Islet of Langerhans (tissue), 1 donor: ENCODE measurements around the gene GEMIN5.
"Not testable (repeated sequence)": the region's sequence is repeated elsewhere in the genome, so short reads cannot be mapped to it uniquely, and the experiment has no call there.

Experiments
- FAIRE-seq: peaks from one replicate; lab custom pipeline; 2011; peaks lifted over from hg19 to GRCh38; lab: Jason Lieb, UNC

Gene GEMIN5

GRCh38 chr5:154944716-154945115 is 6.7 kb upstream of the GEMIN5 start:
- no peak for FAIRE-seq

DNA sequence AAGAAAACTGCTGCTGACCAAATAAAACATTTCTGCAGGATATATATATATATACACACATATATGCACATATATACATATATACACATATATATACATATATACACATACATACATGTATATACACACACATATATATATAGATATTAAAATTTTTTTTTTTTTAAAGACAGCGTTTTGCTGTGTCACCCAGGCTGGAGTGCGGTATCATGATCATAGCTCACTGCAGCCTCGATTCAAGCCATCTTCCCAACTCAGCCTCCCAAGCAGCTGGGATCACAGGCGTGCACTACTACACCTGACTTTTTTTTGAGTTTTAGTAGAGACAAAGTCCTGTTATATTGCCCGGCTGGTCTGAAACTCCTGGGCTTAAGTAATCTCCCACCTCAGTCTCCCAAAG is 5.5 kb upstream of the GEMIN5 start:
- no peak for FAIRE-seq

DNA sequence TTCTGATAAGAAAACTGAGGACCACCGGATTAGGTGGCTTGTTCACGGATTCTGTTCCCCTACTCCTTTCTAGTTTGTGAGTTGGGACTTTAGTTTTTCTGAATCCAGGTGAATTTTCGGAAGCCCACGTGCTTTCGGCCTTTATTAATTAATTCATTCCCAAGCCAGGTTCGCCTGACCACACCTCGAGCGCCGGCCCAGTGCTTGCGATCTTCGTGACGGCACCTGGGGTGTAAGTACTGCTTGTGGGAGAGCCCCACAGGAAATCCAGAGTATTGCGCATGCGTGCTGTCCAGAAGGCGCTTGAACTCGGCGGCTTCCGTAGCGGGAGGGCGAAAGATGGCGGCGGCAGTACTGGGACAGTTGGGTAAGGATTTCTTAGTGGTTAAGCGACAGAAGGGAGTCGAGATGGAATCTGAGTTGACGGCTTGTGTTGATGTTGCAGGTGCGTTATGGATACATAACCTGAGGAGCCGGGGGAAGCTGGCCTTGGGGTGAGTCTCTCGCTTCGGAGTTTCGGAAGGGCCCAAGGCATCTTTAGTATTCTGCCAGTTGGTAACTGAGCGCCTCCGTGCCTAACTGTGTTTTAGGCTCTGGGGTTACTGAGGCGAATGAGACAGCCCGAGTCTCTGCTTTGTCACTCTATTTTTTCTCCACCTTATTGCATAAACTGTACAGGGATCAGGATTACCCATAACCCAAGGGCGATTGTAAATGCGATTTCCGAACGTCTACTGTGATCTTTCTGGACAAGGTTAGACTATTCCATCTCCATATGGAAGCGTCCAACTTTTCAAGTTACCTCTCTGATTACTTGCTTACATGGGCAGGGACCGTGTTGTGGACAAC is 3.0 kb upstream of the GEMIN5 start, which contains the start of gene MRPL22:
Gene MRPL22, plus strand, starts transcription at position 302 of the 849 bp plus-strand sequence. Its CDS starts 38 bp downstream, at position 340.
- FAIRE-seq = peak; percentile 13

DNA sequence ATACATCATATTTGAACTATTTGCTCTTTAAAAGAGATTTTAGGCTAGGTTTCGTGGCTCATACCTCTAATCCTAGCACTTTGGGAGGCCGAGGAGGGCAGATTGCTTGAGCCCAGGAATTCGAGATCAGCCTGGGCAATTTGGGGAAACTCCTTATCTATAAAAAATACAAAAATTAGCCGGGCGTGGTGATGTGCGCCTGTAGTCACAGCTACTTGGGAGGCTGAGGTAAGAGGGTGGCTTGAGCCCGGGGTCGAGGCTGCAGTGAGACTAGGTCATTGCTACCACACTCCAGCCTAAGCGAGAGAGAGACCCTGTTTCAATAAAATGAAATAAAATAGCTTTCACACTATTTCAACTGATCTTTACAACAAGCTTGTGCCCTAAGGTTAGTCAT is 2.4 kb upstream of the GEMIN5 start:
- FAIRE-seq = no peak

DNA sequence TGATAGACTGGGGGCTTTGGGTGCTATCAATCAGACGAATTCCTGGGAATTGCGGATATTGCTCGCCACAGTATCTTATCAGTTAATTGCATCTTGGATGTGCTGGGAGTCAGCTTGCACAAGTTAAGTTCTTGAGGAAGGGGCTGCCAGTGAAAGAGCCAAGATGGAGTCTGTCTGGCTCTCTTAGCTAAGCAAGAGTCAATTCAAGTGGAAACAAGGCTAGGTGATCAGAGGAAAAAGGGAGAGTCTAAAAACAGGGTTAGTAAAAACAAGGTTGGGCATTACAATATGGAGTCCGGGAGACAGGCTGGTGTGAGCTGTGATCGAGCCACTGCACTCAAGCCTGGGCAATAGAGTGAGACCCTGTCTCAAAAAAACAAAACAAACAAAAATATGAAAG is 1.4 kb upstream of the GEMIN5 start:
- not testable (repeated sequence) for FAIRE-seq

GRCh38 chr5:154937186-154937717 is 759 bp downstream of the GEMIN5 start:
- FAIRE-seq = no peak

GRCh38 chr5:154934881-154935280 is 3.1 kb downstream of the GEMIN5 start:
- FAIRE-seq = no peak

DNA sequence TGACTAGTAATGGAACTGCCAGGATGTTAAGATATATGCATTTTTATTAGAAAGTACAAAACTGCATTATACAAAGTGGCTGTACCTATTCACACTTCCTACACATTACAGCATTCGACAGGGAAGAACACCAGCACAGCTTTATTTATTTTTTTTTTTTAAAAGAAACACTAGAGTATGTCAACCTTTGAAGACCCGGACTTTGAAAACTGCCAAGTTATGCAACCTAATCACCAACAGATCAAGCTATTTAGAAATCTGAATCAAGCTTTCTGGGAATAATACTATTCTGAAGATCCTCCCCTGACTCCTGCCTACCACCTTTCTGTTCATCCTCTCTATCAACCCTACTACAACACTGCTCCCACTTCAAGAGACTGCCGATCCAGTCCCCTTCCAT is 4.5 kb downstream of the GEMIN5 start:
- FAIRE-seq = no peak

DNA sequence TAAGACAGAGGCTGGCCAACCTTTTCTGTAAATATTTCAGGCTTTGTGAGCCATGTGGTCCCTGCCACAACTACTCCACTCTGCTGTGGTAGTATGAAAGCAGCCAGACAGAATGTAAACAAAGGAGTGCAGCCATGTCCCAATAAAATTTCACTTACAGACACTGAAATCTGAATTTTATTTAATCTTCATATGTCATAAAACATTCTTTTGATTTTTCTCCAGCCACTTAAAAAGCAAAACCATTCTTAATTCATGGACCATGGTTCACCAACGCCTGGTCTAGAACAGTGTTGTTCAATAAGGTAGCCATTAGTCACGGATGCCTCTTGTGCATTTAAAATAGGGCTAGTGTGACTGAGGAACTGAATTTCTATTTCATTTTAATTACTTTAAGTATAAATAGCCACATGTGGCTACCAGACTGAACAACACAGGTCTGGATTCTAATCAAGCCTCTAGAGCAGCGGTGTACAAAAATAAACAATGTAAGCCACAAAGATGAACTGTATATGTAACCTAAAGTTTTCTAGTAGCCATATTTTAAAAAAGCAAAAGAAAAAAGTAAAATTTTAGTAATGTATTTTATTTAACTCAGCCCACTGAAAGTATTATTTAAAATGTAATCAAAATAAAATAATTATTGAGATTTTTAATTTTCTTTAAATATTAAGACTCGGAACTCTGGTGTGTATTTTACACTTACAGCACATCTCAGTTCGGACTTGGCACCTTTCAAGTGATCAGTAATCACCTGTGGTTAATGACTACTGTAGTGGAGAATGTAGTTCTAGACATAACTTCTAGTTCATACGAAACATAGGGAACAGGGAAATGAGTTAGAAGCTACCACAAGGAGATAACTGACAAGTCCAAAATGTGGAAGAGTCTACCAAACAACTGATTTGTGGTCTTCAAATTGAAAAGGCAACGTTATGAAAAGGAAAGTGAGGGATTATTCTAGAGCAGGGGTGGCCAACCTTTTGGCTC is 14.3 kb downstream of the GEMIN5 start:
- no peak for FAIRE-seq

GRCh38 chr5:154917757-154918156 is 20.3 kb downstream of the GEMIN5 start:
- FAIRE-seq = no peak

DNA sequence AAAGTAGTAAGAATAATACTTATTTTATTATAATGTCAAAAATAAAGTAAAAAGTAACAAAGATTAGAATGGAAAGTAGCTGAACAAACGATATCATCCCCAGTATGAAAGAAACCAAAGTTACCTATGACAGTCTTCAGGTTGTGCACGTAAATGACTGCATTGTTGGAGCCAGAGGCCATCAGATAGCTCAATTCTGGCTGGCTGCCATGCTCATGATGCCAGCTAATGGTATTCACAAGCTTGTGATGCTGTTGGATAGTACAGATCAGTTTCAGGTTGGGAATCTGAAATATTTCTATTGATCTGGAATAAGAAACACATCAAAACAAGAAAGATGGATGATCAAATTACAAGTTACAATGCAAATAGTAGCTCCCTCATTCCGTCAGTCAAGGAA is 21.1 kb downstream of the GEMIN5 start:
- no peak for FAIRE-seq

- not testable (repeated sequence) for FAIRE-seq
These were observed 32.4 kb downstream of the GEMIN5 start for GRCh38 chr5:154905601-154906000.

- FAIRE-seq = no peak
These were observed 36.1 kb downstream of the GEMIN5 start for GRCh38 chr5:154901913-154902312.

- FAIRE-seq = no peak
These were observed 36.7 kb downstream of the GEMIN5 start for GRCh38 chr5:154901276-154901675.

DNA sequence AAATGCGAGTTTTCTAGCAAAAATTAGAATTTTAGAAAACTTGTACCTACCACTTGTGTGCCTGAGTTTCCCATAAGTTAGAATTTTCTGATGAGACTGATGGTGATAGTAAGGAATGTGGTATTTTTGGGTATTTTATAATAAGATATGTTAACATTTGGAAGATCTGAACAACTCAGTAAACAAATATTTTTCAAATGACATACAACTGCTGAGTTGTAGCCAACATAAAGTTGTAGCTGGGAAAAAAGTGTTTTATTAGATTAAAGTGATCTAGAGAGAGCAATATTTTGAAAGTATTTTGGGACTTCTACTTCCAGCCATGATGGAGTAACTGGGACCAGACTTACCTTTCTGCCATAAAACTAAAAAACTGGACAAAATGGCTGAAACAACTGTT is 37.9 kb downstream of the GEMIN5 start:
- FAIRE-seq = no peak

DNA sequence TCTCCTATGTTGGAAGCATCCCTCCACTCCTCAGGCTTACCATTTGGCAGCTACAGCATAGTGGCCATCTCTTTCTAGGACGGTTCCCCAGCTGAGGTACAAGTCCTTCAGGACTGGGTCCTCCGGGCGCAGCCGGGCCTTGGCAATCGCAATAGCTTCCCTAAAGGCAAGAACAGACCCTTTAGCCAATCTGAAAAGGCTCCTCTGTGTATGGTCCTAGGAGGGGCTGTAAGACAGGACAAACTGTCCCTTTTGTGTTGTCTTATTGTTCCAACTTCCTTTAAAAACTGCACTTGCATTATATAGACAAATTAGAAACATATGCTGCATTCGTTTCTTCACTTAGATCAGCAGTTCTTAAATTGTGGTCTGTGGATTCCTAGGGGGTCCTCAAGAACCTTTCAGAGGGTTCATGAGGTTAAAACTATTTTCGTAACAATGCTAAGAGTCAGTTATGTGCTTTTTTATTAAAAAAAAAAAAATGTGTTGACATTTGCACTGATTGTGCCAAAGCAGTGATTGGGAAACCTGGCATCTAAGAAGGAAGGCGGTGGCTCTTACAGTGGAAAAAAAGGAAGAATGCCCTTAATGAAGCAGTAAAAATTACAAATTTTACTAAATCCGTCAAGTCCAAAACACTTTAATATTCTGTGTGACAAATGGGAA is 38.7 kb downstream of the GEMIN5 start:
- FAIRE-seq = no peak

GRCh38 chr5:154898210-154898609 is 39.8 kb downstream of the GEMIN5 start:
- FAIRE-seq = no peak

DNA sequence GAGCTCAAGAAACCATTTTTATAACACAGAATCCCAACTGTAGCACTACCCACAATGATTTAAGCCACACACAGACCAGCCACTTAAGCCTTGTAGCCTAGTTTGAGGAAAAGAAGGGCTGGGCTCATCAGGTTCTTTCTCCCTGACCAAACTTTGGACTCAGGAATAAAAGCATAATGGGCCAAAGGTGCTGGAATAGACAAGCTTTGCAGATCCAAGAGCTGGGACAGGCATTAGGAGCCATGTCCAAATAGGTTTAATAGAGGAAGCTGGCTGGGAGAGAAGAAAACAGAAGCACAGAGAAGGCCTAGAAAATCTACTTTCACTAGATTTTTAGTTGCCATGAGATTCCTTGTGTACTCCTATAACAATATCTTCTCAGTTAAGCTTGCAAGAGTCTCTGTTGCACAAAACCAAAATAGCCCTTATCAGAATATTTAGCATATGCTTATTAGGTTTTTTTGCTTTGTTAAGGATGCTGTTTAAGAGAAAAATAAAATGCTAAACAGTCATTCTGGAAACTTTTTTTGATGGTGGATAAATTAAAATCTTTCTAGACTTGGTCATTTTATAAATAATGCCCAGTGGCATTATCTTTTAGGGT is 41.3 kb downstream of the GEMIN5 start:
- no peak for FAIRE-seq

- FAIRE-seq = no peak
These were observed 42.1 kb downstream of the GEMIN5 start for GRCh38 chr5:154895606-154896561.

DNA sequence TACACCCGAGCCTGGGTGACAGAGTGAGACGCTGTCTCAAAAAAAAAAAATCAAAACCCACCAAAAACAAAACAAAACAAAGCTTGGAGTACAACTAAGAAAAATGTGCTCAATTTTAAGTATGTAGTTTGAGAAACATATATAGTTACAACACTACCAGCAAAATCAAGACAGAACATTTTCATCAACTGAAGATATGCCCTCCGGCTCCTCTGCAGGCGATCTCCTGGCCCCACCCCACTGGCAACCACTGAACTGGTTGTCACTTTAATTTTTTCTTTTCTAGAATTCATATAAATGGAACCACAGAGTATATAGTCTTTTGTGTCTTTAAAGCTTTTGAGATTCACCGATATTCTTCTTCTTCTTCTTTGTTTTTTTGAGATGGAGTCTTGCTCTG is 44.6 kb downstream of the GEMIN5 start:
- FAIRE-seq = no peak

DNA sequence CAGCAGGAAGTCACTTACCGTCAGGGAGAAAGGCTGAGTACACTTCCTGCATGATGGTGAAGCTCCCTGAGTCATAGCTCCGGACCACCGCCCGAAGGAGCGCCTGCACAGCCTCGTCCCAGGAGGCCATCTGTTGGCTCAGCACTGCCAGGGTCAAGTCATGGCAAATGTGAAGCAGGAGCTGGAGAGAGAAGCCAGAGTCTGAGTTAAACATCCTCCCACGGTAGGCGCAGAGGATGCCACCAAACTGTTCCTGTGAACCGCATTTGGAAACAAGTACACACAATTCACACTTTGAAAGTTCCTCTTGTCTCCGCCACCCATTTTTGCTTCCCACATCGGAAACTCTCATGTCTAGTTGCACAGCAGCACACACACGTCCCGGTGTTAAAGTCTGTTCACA is 45.6 kb downstream of the GEMIN5 start:
- FAIRE-seq = no peak
